Fibroblast of lung (primary cell): ENCODE measurements around the gene CIAO3. TPM values are rescaled to one million over a fixed set of nuclear protein-coding genes. Genes with fewer than 3 reads are reported as not detected.

Source experiments
- DNase-seq, 2 donors: peaks; one replicate each; pipeline versions ENCODE4 v3.0.0 to v3.0.0-alpha.2; 2010; ENCODE audit warnings: low read depth in 2 of 2
- H2AFZ ChIP-seq: 2 replicates; pipeline ENCODE4 v1.5.1; 2012; ENCODE audit warnings: low read length, control low read depth, inconsistent platforms
- H3K27ac ChIP-seq: 2 replicates; pipeline ENCODE4 v1.5.1; 2011; ENCODE audit warnings: low read length, control low read depth; ENCODE audit not compliant: insufficient read depth
- H3K27me3 ChIP-seq: 2 replicates; pipeline ENCODE4 v1.5.1; 2011; ENCODE audit warnings: mild to moderate bottlenecking, low read length; ENCODE audit not compliant: control insufficient read depth, insufficient read depth
- H3K36me3 ChIP-seq: 2 replicates; pipeline ENCODE4 v1.5.1; 2011; ENCODE audit warnings: low read length; ENCODE audit not compliant: control insufficient read depth, insufficient read depth
- H3K4me1 ChIP-seq: 2 replicates; pipeline ENCODE4 v1.5.1; 2011; ENCODE audit warnings: low read length; ENCODE audit not compliant: control insufficient read depth, insufficient read depth; ENCODE audit errors: extremely low read depth
- H3K4me2 ChIP-seq: 2 replicates; pipeline ENCODE4 v1.5.1; 2011; ENCODE audit warnings: low read length, control low read depth; ENCODE audit not compliant: insufficient read depth; ENCODE audit errors: extremely low read depth
- H3K4me3 ChIP-seq, 4 experiments: fragments of 200-600 bp in 1 of 4; sonication (generic) in 1 of 4; replicated peaks in 1 of 4; 2 replicates each; pipeline ENCODE4 v1.5.1; 2011 to 2016; ENCODE audit warnings: low read length in 4 of 4, low read depth in 3 of 4, mild to moderate bottlenecking in 3 of 4, control low read depth in 2 of 4, inconsistent platforms in 1 of 4, mixed read lengths in 1 of 4; ENCODE audit not compliant: insufficient read depth in 1 of 4; ENCODE audit errors: control extremely low read depth in 1 of 4
- H3K79me2 ChIP-seq: 2 replicates; pipeline ENCODE4 v1.5.1; 2012; ENCODE audit warnings: mild to moderate bottlenecking, low read length, inconsistent platforms; ENCODE audit not compliant: control insufficient read depth, insufficient read depth
- H3K9ac ChIP-seq: 2 replicates; pipeline ENCODE4 v1.5.1; 2011; ENCODE audit warnings: mild to moderate bottlenecking, low read length, control low read depth; ENCODE audit not compliant: insufficient read depth
- H3K9me3 ChIP-seq: 2 replicates; pipeline ENCODE4 v1.5.1; 2012; ENCODE audit warnings: low read depth, low read length; ENCODE audit not compliant: control insufficient read depth, insufficient read depth
- H4K20me1 ChIP-seq: 2 replicates; pipeline ENCODE4 v1.5.1; 2011; ENCODE audit warnings: low read length; ENCODE audit not compliant: control insufficient read depth, insufficient read depth; ENCODE audit errors: extremely low read depth
- EZH2 ChIP-seq: IDR thresholded peaks from 2 replicates; pipeline ENCODE4 v1.5.1; 2012; ENCODE audit warnings: low read length, control low read depth, mild to moderate bottlenecking; ENCODE audit errors: missing control alignments
- polyA plus RNA-seq, 2 donors: library from polyadenylated mRNA; depleted of rRNA in 1 of 2; stranded (reverse) in 1 of 2; unstranded in 1 of 2; fragments of >200 nt; gene quantifications; 2 replicates each; pipeline ENCODE4 v1.2.1, GENCODE V29; 2011 to 2012; ENCODE audit warnings: missing spikeins in 1 of 2
- total RNA-seq: library from RNA; depleted of rRNA; stranded (reverse); fragments of >200 nt; gene quantifications from 2 replicates; pipeline ENCODE4 v1.2.1, GENCODE V29; 2014
- TF ChIP-seq, protein P1 (sequence below), 2 donors: IDR thresholded peaks in 1 of 2; conservative IDR thresholded peaks in 1 of 2; 1 replicate in 1 of 2; 2 replicates in 1 of 2; pipeline ENCODE4 v1.5.1; 2011 to 2012; ENCODE audit warnings: low read length in 2 of 2, control low read depth in 1 of 2, inconsistent platforms in 1 of 2, low read depth in 1 of 2, mild to moderate bottlenecking in 1 of 2

Gene CIAO3
- total and polyA plus RNA-seq, 2 donors (not counting 1 experiment from before 2014, with no cell fraction given): 9.3 to 31.0 TPM

DNA sequence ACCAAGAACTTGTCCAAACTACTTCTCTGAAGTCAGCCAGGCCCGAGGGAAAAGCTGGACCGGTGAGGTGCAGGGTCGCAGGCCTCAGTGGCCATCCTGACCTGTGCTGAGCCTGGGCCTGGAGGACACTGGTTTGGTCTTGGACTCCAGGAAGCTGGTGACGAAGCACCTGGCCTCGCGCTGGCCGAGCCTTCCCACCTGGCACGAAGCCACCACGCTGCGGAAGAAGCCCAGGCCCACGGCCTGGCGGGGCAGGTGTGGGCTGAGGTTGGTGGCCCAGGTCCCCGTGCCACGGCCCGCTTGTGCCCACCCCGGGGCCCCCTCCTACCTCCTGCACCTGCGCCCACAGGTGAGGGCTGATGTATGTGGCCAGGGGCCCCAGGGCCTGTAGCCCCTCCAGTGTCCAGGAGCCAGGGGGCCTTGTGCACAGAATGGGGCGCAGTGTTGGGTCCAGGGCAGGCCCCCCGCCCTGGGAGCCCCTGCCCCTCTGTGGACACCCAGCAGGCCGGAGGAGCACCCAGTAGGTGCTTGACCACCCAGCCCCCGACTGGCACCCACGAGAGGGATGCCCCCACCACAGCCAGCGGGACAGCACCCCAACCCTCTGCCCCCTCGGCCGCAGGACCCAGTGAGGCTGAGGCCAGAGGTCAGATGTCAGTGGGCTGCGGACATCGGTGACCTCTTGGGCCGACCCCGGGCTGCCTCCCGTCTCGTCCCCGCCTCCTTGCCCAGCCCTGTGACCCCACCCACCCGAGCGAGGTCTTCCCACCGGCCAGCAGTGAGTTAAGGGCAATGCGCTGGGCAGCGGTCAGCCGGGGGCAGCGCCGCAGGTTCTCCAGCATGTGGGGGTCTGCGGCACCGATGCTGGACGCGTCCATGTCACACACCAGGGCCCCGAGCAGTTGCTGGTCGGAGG is 33.5 kb upstream of the CIAO3 start:
- Histone ChIP-seq H3K27ac (no peak overlapping the region), H2AFZ (no peak overlapping the region), H3K4me1 (no peaks in the 10 kb centered on the region), H3K9ac (no peak overlapping the region), H3K9me3 (no peaks in the 10 kb centered on the region), H3K4me3 (no peak overlapping the region), H3K27me3 (no peaks in the 10 kb centered on the region), H3K36me3 (no peaks in the 10 kb centered on the region), H4K20me1 (no peaks in the 10 kb centered on the region), H3K79me2 (no peaks in the 10 kb centered on the region), H3K4me2 (no peak overlapping the region)
- no peak for DNase-seq
- TF ChIP-seq, protein P1, sequence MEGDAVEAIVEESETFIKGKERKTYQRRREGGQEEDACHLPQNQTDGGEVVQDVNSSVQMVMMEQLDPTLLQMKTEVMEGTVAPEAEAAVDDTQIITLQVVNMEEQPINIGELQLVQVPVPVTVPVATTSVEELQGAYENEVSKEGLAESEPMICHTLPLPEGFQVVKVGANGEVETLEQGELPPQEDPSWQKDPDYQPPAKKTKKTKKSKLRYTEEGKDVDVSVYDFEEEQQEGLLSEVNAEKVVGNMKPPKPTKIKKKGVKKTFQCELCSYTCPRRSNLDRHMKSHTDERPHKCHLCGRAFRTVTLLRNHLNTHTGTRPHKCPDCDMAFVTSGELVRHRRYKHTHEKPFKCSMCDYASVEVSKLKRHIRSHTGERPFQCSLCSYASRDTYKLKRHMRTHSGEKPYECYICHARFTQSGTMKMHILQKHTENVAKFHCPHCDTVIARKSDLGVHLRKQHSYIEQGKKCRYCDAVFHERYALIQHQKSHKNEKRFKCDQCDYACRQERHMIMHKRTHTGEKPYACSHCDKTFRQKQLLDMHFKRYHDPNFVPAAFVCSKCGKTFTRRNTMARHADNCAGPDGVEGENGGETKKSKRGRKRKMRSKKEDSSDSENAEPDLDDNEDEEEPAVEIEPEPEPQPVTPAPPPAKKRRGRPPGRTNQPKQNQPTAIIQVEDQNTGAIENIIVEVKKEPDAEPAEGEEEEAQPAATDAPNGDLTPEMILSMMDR (conservative IDR thresholded peaks at IDR 0.05 in 1 of 2, IDR thresholded peaks at IDR 0.05 in 1 of 2; ENCODE audit: low read depth in 1 of 2, low read length in 2 of 2): no peak

DNA sequence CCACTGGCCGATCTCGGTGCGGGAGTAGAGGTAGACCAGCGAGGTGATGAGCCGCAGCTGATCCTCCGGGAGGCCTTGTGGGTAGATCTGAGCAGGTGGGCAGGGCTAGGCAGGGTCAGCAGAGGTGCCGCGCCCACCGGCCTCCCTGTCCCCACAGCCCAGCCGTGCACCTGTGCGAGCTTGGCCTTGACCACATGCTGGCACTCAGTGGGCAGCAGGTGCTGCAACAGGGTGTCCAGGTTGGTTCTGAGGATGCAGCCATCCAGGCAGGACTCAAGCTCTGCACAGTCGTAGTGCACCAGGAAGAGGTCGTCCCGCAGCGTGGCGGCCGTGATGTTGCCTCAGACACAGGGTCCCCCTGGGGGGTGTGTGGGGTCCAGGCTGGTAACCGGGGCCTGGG is 32.2 kb upstream of the CIAO3 start:
- Histone ChIP-seq H4K20me1 (no peaks in the 10 kb centered on the region), H3K27me3 (no peaks in the 10 kb centered on the region), H3K36me3 (no peaks in the 10 kb centered on the region), H3K4me1 (no peaks in the 10 kb centered on the region), H2AFZ (no peak overlapping the region), H3K4me2 (no peak overlapping the region), H3K27ac (no peak overlapping the region), H3K9me3 (no peaks in the 10 kb centered on the region), H3K9ac (no peak overlapping the region), H3K79me2 (no peaks in the 10 kb centered on the region), H3K4me3 (no peak overlapping the region)
- TF ChIP-seq EZH2: no peak
- TF ChIP-seq, protein P1 (conservative IDR thresholded peaks at IDR 0.05 in 1 of 2, IDR thresholded peaks at IDR 0.05 in 1 of 2; ENCODE audit: low read depth in 1 of 2, low read length in 2 of 2): no peak
- no peak for DNase-seq

DNA sequence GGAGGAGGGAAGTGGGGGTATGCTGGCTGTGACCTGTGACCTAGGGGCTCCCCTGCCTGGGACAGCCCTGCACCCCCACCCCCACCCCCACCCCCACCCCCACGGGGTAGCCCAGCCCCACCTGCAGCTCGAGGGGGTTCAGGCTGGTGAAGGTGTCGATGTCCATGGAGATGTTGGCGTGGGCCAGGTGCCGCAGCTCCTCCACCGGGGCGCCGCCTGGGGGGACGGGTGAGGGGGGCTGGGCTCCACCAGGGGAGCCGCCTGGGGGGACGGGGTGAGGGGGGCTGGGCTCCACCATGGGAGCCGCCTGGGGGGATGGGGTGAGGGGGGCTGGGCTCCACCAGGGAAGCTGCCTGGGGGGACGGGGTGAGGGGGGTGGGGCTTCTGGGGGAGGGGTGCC is 29.6 kb upstream of the CIAO3 start:
- H3K4me3 ChIP-seq: no peak overlapping the region
- H3K4me1 ChIP-seq: no peaks in the 10 kb centered on the region
- no peaks in the 10 kb centered on the region for H3K9me3 ChIP-seq
- no peak overlapping the region for H2AFZ ChIP-seq
- no peaks in the 10 kb centered on the region for H3K79me2 ChIP-seq
- H4K20me1 ChIP-seq: no peaks in the 10 kb centered on the region
- H3K27me3 ChIP-seq: no peaks in the 10 kb centered on the region
- no peak overlapping the region for H3K27ac ChIP-seq
- no peak overlapping the region for H3K9ac ChIP-seq
- H3K4me2 ChIP-seq: no peak overlapping the region
- TF ChIP-seq EZH2: no peak
- TF ChIP-seq, protein P1 (conservative IDR thresholded peaks at IDR 0.05 in 1 of 2, IDR thresholded peaks at IDR 0.05 in 1 of 2; ENCODE audit: low read depth in 1 of 2, low read length in 2 of 2): no peak
- DNase-seq: no peak
- H3K36me3 ChIP-seq: no peaks in the 10 kb centered on the region
